ENCODE results near the gene FANCF.

DNA sequence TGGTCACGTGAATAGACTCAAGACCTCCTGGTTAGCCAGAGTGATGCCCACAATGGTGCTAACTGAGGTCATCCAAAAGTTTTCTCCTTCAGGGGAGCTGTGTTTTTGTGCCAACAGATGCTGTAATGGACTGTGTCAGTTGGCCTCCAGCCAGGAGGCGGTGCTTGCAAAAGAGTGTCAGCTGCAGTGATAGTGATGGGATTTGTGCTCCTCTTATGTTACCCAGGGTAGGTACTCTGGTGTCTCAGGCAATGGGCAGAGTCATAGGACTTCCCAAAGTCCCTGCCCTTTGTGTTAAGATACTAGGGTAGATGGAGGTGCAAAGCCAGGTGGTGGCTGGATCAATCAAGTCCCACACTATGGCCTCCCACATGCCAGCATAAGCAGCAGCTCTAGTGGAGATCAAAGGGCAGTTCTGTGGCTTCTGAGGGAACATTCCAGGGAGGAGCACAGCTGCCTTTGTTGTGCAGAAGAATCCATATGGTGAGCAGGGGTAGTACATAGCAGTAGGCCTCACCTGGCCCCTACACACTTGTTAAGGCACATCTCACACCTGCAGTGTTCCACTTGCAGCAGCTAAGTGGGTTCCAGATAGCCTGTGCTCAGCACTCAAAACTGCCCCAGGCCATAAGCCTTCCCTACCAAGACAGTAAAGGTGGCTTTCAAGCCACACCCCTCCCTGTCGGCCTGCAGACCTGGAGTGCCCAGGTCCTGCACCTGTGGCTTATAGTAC is 9.4 kb upstream of the FANCF start:
- TF ChIP-seq, protein P1, sequence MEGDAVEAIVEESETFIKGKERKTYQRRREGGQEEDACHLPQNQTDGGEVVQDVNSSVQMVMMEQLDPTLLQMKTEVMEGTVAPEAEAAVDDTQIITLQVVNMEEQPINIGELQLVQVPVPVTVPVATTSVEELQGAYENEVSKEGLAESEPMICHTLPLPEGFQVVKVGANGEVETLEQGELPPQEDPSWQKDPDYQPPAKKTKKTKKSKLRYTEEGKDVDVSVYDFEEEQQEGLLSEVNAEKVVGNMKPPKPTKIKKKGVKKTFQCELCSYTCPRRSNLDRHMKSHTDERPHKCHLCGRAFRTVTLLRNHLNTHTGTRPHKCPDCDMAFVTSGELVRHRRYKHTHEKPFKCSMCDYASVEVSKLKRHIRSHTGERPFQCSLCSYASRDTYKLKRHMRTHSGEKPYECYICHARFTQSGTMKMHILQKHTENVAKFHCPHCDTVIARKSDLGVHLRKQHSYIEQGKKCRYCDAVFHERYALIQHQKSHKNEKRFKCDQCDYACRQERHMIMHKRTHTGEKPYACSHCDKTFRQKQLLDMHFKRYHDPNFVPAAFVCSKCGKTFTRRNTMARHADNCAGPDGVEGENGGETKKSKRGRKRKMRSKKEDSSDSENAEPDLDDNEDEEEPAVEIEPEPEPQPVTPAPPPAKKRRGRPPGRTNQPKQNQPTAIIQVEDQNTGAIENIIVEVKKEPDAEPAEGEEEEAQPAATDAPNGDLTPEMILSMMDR (conservative IDR thresholded peaks at IDR 0.05; ENCODE audit: low read depth, low read length), result no peak
- no peak for TF ChIP-seq EZH2 (IDR thresholded peaks at IDR 0.05; ENCODE audit: low read length, unreplicated experiment)

All from PC-3 (cell line).